ENCODE measurements around the gene TCTN3. TPM values are rescaled to one million over a fixed set of nuclear protein-coding genes. Genes with fewer than 3 reads are reported as not detected.

The TCTN3 gene
- total and polyA plus RNA-seq, 2 of the 13 experiments (the other 11 are each of a cell fraction or from before 2014, with no cell fraction given) = 53.3 to 60.0 TPM

GRCh38 chr10:95693668-95694534, at the start of gene TCTN3 (continued):
- TF ChIP-seq ZBTB40 (IDR thresholded peaks at IDR 0.05) (no peak), ZBTB40 (CRISPR knock-in tag; IDR thresholded peaks at IDR 0.05) (no peak), SP140L (CRISPR knock-in tag; IDR thresholded peaks at IDR 0.05; ENCODE audit: borderline replicate concordance) (no peak), BCL6 (CRISPR knock-in tag; IDR thresholded peaks at IDR 0.05) (peak; percentile 22), ZNF10 (CRISPR knock-in tag; IDR thresholded peaks at IDR 0.05; ENCODE audit: borderline replicate concordance, low read depth) (no peak), KMT2A (CRISPR knock-in tag; IDR thresholded peaks at IDR 0.05) (peak; percentile 70), HDAC2 (CRISPR knock-in tag; IDR thresholded peaks at IDR 0.05) (peak; percentile 82), SNAPC2 (CRISPR knock-in tag; IDR thresholded peaks at IDR 0.05) (no peak; the same call in 1 of the 2 replicates), ZNF572 (CRISPR knock-in tag; IDR thresholded peaks at IDR 0.05) (no peak), ZNF567 (CRISPR knock-in tag; IDR thresholded peaks at IDR 0.05; ENCODE audit: borderline replicate concordance) (no peak), PAF1 (CRISPR knock-in tag; IDR thresholded peaks at IDR 0.05) (no peak), KDM5B (CRISPR knock-in tag; IDR thresholded peaks at IDR 0.05; ENCODE audit: borderline replicate concordance) (peak; percentile 86; the same call in 1 of the 2 replicates), ZNF253 (CRISPR knock-in tag; IDR thresholded peaks at IDR 0.05; ENCODE audit: borderline replicate concordance) (no peak), BORCS8-MEF2B (CRISPR knock-in tag; IDR thresholded peaks at IDR 0.05) (peak; percentile 52; the same call in 1 of the 2 replicates), NR3C1 (CRISPR knock-in tag; IDR thresholded peaks at IDR 0.05) (no peak), TCF12 (IDR thresholded peaks at IDR 0.05) (no peak), TCF12 (CRISPR knock-in tag; IDR thresholded peaks at IDR 0.05) (no peak), ZNF383 (CRISPR knock-in tag; IDR thresholded peaks at IDR 0.05; ENCODE audit: borderline replicate concordance) (no peak; the same call in 1 of the 2 replicates)
- TF ChIP-seq, protein P1, sequence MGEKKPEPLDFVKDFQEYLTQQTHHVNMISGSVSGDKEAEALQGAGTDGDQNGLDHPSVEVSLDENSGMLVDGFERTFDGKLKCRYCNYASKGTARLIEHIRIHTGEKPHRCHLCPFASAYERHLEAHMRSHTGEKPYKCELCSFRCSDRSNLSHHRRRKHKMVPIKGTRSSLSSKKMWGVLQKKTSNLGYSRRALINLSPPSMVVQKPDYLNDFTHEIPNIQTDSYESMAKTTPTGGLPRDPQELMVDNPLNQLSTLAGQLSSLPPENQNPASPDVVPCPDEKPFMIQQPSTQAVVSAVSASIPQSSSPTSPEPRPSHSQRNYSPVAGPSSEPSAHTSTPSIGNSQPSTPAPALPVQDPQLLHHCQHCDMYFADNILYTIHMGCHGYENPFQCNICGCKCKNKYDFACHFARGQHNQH (CRISPR knock-in tag; IDR thresholded peaks at IDR 0.05) = peak; percentile 85

All from HepG2 (cell line).